CD8-positive, alpha-beta memory T cell (primary cell): ENCODE measurements around the gene TP53TG3C. TPM values are rescaled to one million over a fixed set of nuclear protein-coding genes. Genes with fewer than 3 reads are reported as not detected.
"Not testable (repeated sequence)": the region's sequence is repeated elsewhere in the genome, so short reads cannot be mapped to it uniquely, and the experiment has no call there.

Experiments
- CTCF ChIA-PET: fragments of 350-600 bp; sonication (Branson Sonifier 250); formaldehyde crosslinking; loops from one replicate; lab custom pipeline; 2021; ENCODE audit warnings: antibody characterized with exemption; lab: Charles Lee
- POLR2A ChIA-PET: fragments of 350-600 bp; sonication (Branson Sonifier 250); formaldehyde crosslinking; loops from one replicate; lab custom pipeline; 2021; ENCODE audit warnings: antibody characterized with exemption; lab: Charles Lee
- DNase-seq, 5 donors: peaks; one replicate each; pipeline versions ENCODE4 v3.0.0 to v3.0.0-alpha.2; 2020 to 2022; ENCODE audit warnings: mixed read lengths in 1 of 5
- H3K27ac ChIP-seq: one replicate; pipeline ENCODE4 v1.7.0; 2013; ENCODE audit warnings: low read depth, mild to moderate bottlenecking, low read length, moderate library complexity
- H3K27me3 ChIP-seq: 2 replicates; pipeline ENCODE4 v1.7.0; 2013; ENCODE audit warnings: low read length, mild to moderate bottlenecking; ENCODE audit not compliant: insufficient read depth, poor library complexity, severe bottlenecking
- H3K36me3 ChIP-seq: 2 replicates; pipeline ENCODE4 v1.7.0; 2013; ENCODE audit warnings: mild to moderate bottlenecking, low read length, moderate library complexity; ENCODE audit not compliant: insufficient read depth
- H3K4me1 ChIP-seq: 2 replicates; pipeline ENCODE4 v1.7.0; 2013; ENCODE audit warnings: mild to moderate bottlenecking, low read length, moderate library complexity; ENCODE audit not compliant: insufficient read depth
- H3K4me3 ChIP-seq: 2 replicates; pipeline ENCODE4 v1.7.0; 2013; ENCODE audit warnings: mild to moderate bottlenecking, low read length
- H3K9me3 ChIP-seq: 2 replicates; pipeline ENCODE4 v1.7.0; 2013; ENCODE audit warnings: mild to moderate bottlenecking, low read length
- H3K27ac Mint-ChIP-seq, 8 donors: one replicate each; pipeline ENCODE4 v1.8.0; 2020 to 2021; ENCODE audit warnings: mixed read lengths in 8 of 8, mild to moderate bottlenecking in 6 of 8, inconsistent platforms in 3 of 8, moderate library complexity in 3 of 8
- H3K27me3 Mint-ChIP-seq, 2 donors: one replicate each; pipeline ENCODE4 v1.8.0; 2020 to 2021; ENCODE audit warnings: mixed read lengths in 2 of 2, mild to moderate bottlenecking in 1 of 2, moderate library complexity in 1 of 2
- H3K36me3 Mint-ChIP-seq, 3 donors: one replicate each; pipeline ENCODE4 v1.8.0; 2020 to 2021; ENCODE audit warnings: mixed read lengths in 3 of 3, inconsistent platforms in 1 of 3, mild to moderate bottlenecking in 1 of 3
- H3K4me1 Mint-ChIP-seq, 3 donors: one replicate each; pipeline ENCODE4 v1.8.0; 2020 to 2021; ENCODE audit warnings: mixed read lengths in 3 of 3, inconsistent platforms in 1 of 3, mild to moderate bottlenecking in 1 of 3
- H3K4me3 Mint-ChIP-seq, 7 donors: one replicate each; pipeline ENCODE4 v1.8.0; 2020 to 2021; ENCODE audit warnings: mixed read lengths in 7 of 7, mild to moderate bottlenecking in 6 of 7, moderate library complexity in 4 of 7, inconsistent platforms in 2 of 7
- H3K9me3 Mint-ChIP-seq, 5 donors: one replicate each; pipeline ENCODE4 v1.8.0; 2020 to 2022; ENCODE audit warnings: mixed read lengths in 5 of 5, mild to moderate bottlenecking in 3 of 5, moderate library complexity in 2 of 5, inconsistent platforms in 1 of 5
- polyA plus RNA-seq: library from polyadenylated mRNA; unstranded; fragments of 300-500 nt; fragmentation: Illumina TruSeq; gene quantifications from one replicate; pipeline ENCODE4 v1.2.3, GENCODE V29; 2021
- total RNA-seq, 2 experiments: library from RNA; stranded (reverse); gene quantifications; one replicate each; pipeline ENCODE4 v1.2.3, GENCODE V29; 2021

TP53TG3C gene, protein sequence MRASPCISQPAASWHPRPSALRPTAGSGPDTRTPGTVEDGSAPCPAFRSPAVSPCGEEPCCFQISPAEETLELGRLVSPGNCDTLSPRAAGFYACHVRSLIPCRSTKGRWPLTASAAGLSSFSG
- total RNA-seq (not detected), polyA plus RNA-seq (not detected)

DNA sequence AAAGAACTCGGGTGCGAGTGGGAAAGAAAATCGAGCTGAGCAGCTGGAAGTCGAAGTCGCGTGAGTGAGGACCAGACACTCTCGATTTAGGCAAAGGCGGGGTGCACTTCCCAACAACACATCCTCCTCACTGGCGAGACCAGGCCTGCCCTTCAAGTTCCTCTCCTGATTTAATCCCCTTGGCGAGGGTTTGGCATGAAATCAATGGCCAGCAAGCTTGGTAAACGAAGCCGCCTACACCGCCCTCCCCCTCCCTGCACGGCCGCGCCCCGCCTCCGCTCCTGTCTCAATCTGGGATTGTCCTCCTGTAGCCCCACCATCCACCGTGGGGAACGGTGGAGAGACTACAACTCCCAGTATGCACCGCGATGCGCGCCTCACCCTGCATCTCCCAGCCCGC is at the start of gene TP53TG3C:
Gene TP53TG3C (plus strand): TSS at position 301 of the 400 bp plus-strand sequence. CDS start 68 bp downstream, at position 369.
- DNase-seq, H3K9me3 ChIP-seq, POLR2A ChIA-PET, CTCF ChIA-PET, H3K4me3 ChIP-seq, H3K36me3 Mint-ChIP-seq, H3K27me3 Mint-ChIP-seq, H3K4me1 Mint-ChIP-seq, H3K4me3 Mint-ChIP-seq, H3K4me1 ChIP-seq, H3K9me3 Mint-ChIP-seq, H3K27ac Mint-ChIP-seq, H3K36me3 ChIP-seq, H3K27ac ChIP-seq, H3K27me3 ChIP-seq: not testable (repeated sequence)

Other genes with a start within 250 kb of the TP53TG3C start
- not detected for gene TP53TG3E, start 110.1 kb downstream of the TP53TG3C start, total RNA-seq
- not detected for gene TP53TG3E, start 110.1 kb downstream of the TP53TG3C start, polyA plus RNA-seq
- gene TP53TG3B, start 166.6 kb downstream of the TP53TG3C start, total RNA-seq = not detected
- gene TP53TG3B, start 166.6 kb downstream of the TP53TG3C start, polyA plus RNA-seq = not detected